ENCODE data around the gene PPEF2.

PPEF2 gene

DNA sequence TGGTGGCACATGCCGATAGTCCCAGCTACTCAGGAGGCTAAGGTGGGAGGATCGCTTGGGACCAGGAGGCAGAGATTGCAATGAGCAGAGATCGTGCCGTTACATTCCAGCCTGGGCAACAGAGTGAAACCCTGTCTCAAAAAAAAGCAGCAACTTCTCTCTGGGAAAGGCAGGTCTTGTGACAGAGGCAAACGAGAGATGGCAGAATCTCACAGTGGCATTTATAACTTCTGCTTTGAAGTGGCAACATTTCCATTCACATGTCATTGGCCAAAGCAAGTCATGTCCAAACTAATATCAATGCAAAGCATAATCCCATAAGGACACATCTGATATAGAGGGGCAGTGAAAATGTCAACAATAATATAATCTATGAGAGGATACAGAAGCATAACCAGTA lies 79.8 kb downstream of the PPEF2 start:
- DNase-seq = no peak

GRCh38 chr4:75821966-75822365 lies 80.3 kb downstream of the PPEF2 start:
- DNase-seq = no peak

DNA sequence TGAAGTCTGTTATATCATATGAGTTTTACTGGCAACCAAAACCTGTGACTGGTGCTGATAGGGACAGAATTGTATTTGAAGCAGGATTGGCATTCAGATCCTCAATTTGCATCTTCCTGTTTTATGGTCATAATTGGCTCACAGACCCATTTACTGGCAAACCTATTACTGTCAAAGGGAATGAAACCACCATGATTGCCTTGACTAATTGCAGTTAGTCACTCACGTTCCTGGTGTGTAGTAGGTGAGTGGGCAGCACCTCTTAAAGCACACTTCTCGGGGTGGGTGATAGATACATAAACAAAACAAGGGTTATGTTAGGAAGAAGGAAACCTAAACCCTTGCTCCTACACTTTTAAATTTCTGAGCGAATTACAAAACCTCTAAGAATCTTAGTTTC lies 81.0 kb downstream of the PPEF2 start:
- no peak for DNase-seq

- no peak for DNase-seq
Measured at GRCh38 chr4:75820676-75821075, 81.6 kb downstream of the PPEF2 start.

- DNase-seq = no peak
Measured at GRCh38 chr4:75820197-75820596, 82.1 kb downstream of the PPEF2 start.

DNA sequence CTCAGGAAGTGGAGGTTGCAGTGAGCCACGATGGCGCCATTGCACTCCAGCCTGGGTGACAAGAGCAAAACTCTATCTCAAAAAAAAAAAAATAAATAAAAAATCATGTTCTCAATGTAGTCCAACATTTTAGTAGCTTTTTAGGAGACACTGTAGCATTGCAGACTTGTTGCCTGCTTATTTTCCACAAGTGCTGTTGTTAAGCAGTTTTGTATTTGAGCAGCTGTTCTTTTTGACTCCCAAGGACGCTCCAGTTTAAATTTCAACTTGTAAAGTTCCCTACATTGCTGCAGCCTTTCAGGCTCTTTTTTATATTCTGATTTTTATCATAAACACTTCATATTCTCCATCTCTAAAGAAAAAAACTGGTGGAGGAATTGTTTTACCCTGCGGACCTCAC lies 83.1 kb downstream of the PPEF2 start:
- no peak for DNase-seq

GRCh38 chr4:75817901-75818300 lies 84.4 kb downstream of the PPEF2 start:
- no peak for DNase-seq
